HG02623 (cell line): Measurements from ENCODE around the gene OR4D1.

Experiments
- ATAC-seq: cut with Tn5 transposase; IDR thresholded peaks from one replicate; pipeline ENCODE4 v1.9.1; 2021; ENCODE audit warnings: moderate library complexity; ENCODE audit not compliant: unreplicated experiment

OR4D1 gene

DNA sequence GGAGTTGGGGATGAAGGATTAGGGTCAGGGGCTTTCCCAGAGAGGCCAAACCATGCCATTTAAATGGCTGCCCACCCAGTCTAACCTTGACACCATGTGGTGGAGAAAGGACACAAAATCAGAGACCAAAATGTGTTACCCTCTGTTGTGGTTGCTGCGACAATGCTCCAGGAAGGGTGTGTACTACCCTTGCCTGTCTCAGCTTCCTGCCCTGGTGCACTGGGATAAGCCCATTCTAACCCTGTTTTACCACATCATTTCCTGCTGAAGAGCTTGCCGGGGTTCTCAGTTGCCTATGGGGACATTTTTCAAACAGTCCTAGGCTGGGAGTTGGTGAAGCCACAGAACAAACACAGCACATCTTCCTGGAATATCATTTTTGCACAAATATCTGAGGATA lies 4.9 kb downstream of the OR4D1 start:
- ATAC-seq, result no peak

DNA sequence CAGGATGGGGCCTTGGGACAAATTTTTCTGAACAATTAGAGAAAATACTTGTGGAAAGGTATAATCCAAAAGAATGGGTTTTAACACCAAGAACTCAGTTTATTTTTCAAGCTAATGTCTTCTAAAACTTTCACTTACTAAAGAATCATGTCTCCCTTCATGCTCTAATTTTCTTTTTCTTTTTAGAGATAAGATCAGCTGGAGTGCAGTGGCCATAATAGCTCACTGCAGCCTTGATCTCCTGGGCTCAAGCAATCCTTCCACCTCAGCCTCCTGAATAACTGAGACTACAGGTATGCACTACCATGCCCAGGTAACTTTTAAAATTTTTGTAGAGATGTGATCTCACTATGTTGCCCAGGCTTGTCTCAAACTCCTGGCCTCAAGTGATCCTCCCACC lies 5.5 kb downstream of the OR4D1 start:
- no peak for ATAC-seq

DNA sequence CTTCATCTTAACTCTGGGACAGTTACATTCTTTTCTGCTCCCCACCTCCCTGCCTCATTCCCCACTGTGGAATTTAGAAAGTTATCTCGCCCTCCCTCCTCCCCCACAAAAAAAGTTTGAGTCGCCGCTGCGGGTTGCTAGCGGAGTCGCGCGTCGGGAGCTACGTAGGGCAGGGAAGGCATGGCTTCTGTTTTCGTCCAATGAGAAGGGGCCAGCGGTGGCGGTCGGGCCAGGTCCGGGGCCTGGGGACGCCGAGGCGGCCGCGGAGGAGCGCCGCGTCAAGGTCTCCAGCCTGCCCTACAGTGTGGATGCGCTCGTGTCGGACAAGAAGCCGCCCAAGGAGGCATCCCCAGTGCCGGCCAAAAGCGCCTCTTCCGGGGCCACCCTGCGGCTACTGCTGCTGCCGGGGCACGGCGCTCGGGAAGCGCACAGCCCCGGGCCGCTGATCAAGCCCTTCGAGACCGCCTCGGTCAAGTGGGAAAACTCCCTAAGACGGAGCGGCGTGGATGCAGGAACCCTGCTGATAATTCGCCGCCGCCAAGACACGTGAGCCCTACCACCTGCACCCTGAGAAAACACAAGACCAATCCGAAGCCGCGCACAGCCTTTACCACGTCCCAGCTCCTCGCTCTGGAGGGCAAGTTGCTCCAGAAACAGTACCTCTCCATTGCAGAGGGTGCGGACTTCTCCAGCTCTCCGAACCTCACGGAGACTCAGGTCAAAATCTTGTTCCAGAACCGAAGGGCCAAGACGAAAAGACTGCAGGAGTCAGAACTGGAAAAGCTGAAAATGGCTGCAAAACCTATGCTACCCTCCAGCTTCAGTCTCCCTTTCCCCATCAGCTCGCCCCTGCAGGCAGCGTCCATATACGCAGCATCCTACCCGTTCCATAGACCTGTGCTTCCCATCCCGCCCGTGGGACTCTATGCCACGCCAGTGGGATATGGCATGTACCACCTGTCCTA lies 8.9 kb downstream of the OR4D1 start:
- no peak for ATAC-seq

DNA sequence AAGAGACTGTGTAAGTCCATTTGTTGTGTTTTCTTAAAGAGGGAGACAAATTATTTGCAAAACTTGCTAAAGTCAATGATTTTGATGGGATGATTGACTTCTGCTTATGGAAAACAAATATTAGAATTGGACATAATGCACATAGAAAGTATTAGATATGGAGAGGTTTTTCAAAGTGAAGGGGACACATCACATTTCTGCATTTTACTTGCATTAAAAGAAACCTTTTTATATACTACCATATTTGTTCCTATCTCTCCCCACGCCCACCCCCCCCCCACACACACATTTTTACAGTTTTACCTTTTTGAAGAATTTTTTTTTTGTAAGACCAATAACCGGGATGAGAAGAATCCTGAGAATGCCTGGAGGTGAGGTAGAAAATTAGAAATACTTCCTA lies 10.0 kb downstream of the OR4D1 start:
- ATAC-seq, result no peak

DNA sequence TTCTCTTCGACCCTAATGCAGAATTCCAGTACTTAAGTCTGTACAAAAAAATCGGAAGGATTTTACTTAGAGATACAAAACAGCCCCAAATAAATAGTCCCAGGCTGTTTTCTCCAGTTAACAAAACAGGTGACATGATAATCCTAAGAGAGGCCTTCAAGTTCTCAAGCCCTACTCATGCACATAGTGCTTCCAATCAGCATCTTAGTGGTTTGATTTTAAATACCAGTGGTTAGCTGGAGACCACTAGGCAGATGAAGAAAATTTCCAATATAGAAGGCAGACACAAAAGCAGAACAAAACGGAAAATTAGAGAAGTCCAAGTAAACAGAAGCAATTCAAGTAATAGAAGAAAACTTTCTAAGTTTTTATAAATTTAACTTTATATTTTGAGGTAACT lies 13.4 kb downstream of the OR4D1 start:
- ATAC-seq, result no peak

DNA sequence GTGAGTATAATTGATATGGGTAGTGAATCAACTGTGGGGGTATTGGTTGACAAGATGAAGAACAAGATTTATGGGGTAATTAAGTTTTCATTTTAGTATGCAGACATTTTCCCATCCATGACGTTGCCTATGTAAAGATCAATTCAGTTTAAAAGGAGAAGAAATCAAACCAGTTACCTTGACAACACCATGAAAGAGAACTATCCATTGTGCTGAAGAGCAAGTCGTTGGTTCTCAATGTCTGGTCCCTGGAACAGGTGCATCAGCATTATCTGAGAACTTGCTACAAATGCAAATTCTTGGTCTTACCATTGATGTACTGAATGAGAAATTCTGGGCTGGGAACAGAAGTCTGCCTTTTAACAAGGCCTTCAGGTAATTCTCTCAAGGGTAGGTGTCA lies 17.8 kb downstream of the OR4D1 start:
- ATAC-seq, result no peak

DNA sequence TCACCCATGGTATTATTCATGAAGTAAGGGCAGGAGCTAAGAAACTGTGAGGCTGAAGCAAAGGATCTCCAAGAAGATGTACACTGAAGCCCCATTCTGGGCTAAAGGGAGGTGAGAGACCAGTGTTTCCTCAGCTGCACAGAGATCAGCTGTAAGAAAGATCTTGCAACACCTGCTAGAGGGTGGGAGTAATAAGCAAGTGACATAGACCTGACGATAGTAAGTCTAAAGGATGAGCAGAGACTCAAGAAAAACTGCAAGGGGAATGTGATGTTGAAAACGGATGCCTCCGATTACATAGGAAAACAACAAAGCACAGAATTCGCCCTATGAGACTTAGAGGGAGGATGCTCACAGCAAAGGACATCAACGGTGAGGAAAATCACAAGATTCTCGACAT lies 18.5 kb downstream of the OR4D1 start, which contains the start of gene OR4D2:
Gene OR4D2 (plus strand): TSS at position 301 of the 400 bp plus-strand sequence. CDS start 2,674 bp downstream, outside the sequence.
- ATAC-seq, result no peak

DNA sequence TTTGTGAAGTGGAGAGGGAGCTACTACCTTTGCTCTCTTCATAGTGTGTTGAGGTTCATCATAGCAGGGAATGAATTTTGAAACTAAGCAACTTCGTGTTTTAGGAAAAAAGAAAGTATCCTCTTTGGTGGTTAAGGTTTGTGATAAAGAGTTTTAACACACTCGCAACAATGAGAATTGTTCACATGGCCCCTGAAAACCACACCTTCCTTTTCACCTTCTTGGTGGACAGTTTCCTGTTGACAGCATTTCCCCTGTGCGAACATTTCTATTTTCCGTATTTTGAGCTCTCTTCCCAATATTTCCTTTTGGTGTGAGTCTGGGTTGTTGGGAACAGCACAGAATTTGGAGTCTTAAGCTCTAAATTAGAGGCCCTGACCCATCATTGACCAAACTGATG lies 22.4 kb downstream of the OR4D1 start:
- no peak for ATAC-seq

DNA sequence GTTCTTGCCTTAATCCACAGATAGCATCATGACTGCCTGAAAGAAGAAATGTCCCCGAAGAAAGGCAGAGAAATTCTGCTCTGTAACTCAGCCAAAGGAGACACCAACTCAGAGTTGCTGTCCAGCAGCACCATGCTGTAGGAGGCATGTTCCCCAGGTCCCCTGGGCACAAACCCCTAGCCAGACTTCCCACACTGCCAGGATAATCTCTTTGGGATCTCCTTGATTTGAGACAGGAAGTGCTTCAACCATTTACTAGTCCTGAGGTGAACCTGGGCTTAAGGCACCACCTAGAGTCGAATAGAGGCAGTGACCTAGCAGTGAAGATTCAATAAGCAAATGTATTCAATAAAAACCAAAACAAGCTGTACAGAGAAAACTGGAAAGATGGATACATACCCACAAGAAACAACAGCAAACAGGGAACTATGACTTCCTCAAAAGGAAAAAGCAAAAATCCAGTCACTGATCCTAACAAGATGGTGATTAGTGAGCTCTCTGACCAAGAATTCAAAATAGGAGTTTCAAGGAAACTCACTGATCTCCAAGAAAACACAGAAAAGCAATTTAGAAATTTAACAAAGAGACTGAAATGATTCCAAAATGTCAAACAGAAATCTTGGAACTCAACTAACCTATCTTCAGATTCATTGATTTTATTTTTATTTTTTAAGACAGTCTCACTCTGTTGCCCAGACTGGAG lies 24.3 kb downstream of the OR4D1 start:
- no peak for ATAC-seq

DNA sequence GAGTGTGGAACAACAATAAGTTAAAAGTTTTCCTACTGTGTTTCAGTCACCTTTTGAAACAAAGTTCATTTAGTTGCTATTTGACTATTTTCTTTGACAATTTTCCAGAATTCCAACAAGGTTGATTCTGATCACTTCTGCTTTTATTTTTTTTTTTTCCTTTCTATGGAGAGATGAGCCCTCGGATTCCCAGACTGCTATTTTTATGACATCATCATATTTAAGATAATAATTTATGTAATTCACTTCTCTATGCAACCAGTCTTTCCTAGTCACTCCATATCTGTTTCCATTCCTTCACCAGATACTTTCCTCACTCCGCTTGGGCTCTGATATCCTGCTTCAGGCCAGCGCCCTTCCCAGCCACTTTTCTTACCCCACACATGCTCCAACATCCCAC lies 26.7 kb downstream of the OR4D1 start:
- ATAC-seq, result no peak

DNA sequence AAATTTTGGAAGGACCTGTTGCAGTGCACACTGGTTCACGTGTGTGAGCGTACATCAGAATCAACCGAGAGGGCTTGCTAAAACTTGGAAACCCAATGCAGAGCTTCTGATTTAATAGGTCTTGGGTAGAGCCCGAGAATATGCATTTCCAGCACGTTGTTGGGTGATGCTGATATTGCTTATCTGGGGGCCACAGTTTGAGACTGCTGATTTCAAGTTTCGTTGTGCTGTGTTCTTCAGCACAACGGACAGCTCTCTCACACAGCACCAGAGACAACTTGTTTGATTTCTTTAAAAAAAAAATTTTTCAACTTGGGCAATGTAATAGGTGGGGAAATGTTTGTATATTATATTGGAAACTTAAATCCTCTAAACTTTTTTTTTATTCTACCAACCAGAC lies 28.0 kb downstream of the OR4D1 start:
- no peak for ATAC-seq

DNA sequence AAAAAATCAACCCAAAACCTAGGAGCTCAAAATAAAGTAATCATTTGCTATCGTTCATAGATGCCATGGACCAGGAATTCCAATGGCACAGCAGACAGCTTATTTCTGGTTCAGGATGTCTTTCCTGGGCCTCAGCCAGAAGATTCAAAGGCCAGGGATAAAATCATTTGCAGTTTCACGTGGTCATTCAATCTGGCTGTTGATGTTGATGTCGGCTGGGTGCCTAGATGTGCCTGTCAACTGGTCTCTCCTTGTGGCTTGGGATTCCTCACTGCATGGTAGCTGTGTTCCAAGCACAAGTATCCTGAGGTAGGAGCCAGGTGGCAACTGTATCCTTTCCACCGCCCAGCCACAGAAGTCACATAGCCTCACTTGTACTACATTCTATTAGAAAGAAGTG lies 33.6 kb downstream of the OR4D1 start:
- ATAC-seq, result no peak

DNA sequence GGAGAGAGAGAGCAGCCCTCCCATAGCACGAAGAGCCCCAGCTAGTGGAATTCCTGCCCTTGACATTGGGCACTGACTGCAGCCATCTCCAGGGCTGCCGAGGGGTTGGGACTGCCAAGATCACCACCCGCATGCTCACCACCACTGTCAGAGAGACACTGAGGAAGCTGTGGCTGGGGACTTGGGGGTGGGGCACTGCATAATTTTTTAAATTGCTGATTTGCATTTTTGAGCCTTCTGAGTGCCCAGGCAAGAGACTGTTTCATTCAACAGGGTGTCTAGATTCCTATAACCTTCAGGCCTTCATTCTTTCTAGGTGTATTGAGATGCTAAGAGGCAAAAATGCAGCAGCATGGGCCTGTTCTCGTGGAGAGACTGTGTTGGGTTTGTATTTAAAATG lies 35.3 kb downstream of the OR4D1 start:
- ATAC-seq, result no peak

DNA sequence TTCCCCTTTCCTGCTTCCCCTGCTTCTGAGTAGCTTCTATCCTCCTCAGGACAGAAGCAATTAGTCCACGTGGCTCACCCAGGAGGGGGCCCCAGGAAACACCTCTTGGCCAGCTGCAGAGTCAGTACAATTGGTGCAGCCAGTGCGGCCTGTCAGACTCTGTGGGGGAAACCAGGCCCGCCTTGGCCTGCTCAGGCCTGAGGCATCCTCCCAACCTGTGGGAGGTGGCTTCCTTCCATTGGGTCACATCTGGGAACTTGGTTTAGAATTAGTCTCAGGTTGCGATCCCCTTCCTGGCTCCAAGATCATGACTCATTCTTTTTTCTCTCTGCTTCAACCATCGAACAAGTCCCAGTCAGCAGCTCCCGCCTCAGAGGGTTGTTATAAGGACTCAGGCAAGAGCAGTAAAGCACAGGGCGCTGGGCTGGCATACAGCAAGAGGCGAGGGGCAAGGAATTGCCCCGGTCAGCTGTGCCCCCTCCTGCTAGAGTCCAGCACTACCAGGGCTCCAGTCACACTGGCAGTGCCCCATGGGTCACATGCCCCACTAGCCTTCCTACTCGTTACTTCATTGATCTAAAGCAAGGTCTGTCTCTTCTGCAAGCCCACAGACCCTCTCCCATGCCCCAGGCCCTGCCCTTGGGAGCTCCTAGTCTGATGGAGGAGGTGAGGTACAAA lies 36.3 kb downstream of the OR4D1 start:
- ATAC-seq, result no peak

DNA sequence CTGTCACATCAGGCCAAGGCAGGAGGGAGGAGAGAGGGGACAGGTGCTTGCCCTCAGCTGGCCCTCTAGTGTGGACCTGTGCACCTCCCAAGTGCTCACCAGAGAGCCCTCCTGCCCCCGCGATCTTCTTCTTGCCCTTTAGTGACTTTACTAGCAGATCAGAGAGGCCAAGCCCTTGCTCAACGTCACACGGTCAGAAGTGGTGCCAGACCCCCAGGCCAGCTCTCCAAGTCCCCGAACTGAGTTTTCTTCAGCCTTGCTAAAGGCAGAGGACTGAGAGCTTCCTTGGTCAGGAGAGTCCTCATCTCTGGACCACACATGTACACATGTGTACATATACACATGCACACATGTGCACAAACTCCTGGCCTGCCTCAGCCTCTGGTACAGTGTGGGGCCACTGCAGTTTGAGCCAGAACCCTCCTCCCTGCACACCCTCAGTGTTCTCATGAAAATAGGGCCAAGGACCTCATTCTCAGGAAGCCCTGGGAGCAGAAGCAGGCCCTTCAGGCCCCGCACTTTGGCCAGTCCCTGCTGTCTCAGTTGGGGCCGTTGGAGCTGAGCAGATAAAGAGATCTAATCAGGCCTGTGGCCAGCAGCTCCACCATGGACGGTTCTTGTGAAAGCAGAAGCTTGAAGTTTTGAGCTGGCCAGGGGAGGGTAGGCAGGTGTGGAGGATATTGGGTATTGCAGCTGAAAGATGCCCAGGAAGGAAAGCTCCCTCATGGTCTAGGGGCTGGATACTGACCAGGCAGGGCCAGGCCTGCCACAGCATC lies 37.0 kb downstream of the OR4D1 start:
- no peak for ATAC-seq

DNA sequence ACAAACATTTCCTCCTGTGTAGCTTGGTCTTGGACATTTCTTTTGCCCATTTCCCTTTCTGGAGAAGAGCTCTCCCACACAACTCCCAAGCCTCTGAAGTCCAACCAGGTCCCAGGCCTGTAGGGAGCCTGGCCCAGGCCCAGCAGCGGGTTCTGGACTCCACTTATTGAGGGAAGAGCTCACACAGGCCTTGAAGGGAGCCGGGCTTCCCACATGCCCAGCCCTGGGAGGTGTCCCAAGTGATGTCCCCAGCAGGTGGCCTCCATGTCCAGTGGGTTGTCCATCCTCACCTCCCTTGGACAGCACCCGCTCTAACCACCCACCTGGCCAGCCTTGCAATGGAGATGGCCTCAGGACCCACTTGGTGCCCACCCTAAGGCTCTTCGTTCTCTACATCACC lies 38.4 kb downstream of the OR4D1 start:
- ATAC-seq, result no peak

DNA sequence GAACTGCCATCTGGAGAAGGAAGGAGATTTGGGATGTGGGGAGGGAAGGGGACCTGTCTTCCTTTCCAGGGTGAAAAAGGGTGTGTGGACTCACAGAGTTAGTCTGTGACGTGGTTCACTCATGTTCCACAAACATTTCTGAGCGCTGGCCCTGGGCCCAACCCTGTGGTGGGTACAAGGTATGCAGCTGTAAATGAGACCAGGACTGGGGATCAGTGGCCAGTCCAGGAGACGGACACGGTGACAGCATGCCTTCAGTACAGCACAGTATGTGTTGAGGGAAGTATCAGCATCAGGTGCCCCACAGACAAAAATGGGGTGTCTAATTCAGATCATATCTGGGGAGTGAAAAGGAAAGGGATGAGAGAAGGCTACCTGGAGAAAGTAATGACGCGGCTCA lies 38.9 kb downstream of the OR4D1 start:
- ATAC-seq, result no peak

DNA sequence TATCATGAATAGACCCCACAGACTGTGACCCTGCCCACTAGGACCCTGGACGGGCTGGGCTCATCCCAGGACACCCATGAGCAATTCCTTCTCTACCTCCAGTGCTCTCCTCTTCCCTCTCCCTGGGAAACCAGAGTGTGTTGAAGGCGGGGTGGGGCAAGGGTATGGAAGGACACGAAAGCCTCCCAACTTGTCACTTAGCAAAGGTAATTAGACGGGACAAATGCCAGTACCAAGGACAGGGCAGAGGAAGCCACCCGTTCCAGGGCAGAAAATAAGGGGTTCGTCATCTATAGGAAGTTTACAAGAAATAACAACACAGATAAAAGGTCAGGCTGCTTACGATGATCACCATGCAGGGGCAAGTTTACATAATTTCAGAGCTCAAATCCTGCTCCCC lies 39.5 kb downstream of the OR4D1 start:
- ATAC-seq, result no peak

DNA sequence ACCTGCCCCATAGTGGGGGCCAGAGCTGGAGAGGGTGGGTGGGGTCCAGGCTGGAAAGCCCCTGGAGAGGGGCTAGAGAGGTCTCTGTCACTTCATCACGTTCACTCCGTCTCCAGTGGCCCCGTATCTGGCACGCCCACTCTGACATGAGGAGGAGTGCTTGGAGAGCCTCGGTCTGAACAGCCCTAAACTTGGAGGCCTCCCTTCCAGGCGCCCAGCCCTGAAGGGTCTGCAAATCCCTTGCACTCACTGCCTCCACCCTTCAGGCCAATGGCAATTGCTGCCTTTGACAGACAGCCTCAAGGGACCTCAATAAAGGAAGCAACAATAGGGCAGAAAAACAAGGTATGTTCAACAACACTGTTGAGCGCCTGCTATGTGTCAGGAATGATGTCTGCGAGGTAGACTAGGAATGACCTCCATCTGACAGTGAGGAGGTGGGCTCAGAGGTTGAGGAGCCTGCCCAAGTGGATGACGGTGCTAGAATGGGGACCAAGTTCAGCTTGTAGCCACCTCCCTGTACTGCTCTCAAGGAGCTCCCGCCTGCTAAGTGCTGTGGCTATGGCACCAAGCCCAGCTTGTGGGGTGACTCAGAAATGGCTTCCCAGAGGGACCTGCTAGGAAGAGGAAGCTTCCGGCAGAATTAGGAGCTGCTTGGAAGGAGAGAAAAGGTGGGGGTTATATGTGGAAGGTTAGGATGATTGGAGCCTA lies 41.4 kb downstream of the OR4D1 start:
- ATAC-seq, result no peak

DNA sequence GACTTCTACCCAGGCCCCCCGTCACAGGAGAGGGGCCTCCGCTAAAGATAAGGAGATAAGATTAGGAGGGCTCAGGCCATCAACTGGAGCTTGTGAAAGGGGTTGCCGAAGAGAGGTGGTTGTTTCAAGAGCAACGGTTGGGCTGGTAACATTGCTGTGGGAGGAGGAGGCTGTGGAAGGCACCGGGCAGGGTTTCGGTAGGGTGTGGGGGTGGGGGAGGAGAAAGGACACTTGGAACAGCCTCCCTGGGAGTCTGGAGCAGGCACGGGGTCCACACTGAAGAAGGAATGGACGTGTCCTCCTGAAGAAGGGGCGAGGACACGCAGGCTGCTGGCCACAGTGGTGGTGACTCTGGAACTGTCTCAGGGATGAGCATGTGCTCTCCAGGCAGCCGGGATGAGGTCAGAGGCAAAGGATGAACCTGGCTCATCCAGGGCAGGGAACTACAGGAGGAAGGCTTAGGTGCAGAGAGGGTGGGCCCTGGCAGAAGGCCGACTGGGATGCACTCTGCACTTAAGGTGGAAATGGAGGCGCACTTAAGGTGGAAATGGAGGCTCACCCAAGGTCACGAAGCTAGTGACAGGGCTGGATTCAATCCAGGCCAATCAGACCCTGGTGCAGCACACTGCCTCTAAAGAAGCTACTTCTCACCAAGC lies 43.2 kb downstream of the OR4D1 start:
- ATAC-seq, result no peak
